Measurements from ENCODE around the gene IYD.

GRCh38 chr6:150391414-150391813 is 22.6 kb downstream of the IYD start:
- TF ChIP-seq, protein P1, sequence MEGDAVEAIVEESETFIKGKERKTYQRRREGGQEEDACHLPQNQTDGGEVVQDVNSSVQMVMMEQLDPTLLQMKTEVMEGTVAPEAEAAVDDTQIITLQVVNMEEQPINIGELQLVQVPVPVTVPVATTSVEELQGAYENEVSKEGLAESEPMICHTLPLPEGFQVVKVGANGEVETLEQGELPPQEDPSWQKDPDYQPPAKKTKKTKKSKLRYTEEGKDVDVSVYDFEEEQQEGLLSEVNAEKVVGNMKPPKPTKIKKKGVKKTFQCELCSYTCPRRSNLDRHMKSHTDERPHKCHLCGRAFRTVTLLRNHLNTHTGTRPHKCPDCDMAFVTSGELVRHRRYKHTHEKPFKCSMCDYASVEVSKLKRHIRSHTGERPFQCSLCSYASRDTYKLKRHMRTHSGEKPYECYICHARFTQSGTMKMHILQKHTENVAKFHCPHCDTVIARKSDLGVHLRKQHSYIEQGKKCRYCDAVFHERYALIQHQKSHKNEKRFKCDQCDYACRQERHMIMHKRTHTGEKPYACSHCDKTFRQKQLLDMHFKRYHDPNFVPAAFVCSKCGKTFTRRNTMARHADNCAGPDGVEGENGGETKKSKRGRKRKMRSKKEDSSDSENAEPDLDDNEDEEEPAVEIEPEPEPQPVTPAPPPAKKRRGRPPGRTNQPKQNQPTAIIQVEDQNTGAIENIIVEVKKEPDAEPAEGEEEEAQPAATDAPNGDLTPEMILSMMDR (IDR thresholded peaks at IDR 0.05), result no peak
- TF ChIP-seq ZFX (IDR thresholded peaks at IDR 0.05; ENCODE audit: borderline replicate concordance), result no peak
